HG03342 (cell line): Measurements from ENCODE around the gene GLIS1.

Experiments used
- ATAC-seq: cut with Tn5 transposase; IDR thresholded peaks from one replicate; pipeline ENCODE4 v1.9.1; 2021; ENCODE audit warnings: mild to moderate bottlenecking, moderate library complexity; ENCODE audit not compliant: unreplicated experiment

The GLIS1 gene

DNA sequence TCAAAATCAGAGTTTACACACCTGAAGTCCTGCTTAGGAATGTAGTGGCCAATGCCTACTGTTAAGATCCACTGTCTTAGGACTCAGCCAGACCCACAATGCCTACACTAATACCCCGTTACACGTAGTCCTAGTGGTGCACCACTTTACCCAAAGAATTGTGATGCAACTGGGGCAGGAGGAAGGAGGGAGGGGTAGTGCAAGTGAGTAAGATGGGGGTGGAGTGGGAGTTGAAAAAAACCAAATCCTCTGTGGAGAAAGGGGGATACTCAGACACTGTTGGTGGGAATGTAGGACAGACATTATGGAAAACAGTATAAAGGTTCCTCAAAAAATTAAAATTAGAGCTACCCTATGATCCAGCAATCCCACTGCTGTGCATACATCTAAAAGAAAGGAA is 19.5 kb downstream of the GLIS1 start:
- ATAC-seq, result no peak

DNA sequence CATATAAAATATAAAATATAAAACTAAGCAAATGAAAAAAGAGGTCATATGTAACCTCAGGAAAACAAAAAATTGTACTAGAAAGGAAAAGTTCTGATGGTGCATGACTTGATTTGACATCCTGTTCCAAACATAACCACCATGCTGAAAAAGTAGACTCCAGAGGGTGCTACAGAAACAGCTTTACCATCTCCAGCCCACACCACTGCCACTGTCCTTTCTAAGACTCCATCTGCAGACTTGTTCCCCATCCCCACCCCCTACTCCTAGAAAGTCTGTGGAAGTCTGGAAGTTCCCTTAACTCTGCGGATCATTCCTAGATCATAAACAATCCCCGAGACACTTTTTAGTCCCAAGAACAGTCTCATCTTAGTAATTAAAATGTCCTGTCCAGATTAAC is 20.5 kb downstream of the GLIS1 start:
- no peak for ATAC-seq

DNA sequence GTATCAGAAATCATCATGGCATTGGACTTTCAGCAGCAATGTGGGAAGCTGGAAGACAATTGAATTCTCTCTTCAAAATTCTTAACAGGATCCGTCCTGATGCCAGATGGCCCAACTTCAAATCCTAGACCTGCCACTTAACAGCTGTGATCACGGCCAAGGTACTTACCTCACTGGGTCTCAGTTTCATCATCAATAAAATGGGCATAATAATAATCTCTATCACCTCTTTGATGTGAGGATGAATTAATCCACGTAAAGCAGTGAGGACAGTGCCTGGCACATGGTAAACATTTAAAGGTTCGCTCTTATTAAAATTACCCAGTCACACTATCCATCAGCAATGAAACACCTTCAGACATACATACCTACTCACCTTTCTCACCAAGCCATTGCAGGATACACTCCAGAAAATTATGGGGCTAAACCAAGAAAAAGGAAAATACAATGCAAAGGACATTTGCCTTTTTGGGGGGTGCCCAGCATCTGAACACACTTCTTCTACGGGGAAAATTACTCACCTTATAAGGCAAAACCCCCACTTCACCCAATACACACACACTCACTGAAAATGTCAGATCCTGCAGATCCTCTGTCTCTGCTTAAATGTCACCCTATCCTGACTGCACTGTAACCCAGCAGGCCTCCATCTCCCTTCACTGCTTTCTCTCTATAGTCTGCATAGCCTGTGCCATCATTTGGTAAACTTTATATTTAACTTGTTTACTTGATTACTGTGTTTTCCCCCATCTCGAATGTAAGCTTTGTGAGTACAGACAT is 21.7 kb downstream of the GLIS1 start:
- no peak for ATAC-seq

DNA sequence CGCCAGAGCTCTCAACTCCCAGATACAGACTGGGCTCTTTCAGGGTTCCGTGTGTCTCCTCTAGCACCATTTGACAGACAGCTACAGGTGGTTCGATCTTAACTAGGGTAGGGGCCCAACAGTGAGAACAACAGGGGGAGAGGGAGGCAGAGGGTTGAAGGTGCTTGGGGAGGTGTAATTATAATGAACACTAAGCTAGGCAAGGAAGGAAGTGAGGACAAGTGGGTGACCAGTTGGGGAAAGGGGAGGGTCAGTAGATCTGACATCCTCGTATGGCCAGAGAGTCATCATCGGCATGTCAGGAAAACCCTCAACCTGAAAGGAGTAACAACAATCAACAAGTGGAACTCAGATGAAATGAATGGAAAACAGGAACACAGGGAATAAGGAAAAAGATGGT is 22.8 kb downstream of the GLIS1 start:
- ATAC-seq, result no peak

DNA sequence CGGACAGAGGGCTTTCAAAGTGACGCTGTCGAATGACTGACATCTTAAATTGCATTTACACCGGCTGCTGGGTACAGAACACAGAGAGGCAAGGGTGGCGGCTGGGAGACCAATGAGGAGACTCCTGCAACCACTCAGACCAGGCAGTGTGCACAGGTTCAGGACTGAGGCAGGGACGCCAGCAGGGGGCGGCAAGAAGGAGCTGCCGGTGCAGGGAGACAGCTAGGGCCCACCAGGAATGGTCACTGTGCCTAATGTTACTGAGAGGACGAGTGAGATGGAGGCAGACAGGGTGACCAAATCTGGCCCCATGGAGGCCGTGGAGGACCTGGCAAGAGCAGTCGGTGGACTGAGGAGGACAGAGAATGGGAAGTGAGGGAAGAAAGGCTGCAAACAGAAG is 23.5 kb downstream of the GLIS1 start:
- ATAC-seq, result no peak

DNA sequence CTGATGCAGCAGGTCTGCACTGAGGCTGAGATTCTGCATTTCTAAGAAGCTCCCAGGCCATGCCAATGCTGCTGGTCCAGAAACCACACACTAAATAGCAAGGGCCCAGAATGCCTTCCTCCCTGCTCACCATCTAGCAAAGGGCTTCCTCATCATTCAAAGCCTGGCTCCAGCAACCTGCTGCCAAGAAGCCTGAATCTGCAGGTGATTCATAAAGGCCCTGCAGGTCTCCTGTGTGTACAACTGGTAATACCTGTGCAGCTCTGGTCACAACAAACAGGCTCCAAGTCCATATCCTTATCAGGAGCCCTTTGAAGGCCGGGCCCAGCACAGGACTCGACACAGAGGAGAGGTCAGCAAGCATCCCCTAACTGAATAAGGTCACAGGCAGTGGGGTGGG is 26.7 kb downstream of the GLIS1 start:
- ATAC-seq, result no peak

DNA sequence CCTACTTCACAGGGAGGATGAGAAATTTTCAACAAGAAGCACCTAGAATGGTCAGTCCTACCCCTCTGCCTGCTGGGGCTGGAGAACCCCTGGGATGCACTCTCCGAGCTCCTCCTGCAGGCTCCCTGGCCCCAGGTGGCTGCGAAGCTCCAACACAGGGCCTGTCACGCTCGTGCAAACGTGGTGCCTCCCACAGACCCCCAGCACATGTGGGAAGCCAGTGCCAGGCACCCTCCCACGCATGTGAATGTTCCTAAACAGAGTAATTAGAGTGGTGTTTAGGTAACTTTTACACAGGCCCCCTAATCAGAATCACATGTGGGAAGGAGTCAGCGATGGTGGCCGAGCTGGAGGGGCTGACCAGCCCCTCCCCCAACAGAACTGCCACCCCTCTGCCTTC is 28.4 kb downstream of the GLIS1 start:
- no peak for ATAC-seq

DNA sequence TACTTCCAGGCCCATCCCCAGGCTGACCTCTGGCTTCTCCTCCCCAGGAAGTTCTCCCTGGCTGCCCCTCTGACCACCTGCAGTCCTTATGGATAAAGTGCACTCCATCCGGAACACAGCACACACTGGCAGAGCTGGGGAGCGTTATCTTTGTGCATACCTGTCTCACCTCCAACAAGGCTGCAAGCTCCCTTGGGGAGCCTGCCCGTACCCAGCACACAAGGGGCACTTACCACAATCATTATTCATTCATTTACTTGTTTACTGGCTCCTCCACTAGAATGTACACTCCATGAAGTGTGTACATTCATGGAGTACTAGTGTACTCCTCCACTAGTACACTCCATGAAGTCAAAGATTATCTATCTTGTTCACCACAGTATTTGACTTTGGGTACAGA is 30.3 kb downstream of the GLIS1 start:
- ATAC-seq, result no peak

DNA sequence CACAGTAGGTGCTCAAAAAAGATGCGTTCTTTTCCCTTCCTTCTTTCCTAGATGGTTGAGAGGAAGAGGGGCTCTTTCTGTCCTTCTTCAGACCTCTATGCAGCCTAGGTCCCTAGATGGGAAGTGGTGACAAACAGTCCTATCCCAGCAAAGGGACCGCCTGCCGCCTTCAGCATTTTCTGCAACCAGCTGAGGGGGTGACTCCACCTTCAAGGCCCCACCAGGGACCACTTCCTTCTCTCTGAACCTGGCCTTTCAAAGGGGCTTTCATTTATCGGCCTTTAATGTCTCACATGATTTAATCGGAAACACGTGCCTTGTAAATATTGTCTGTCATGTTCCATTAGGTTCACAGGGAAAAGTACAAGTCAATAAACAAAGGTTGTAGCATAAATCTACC is 32.6 kb downstream of the GLIS1 start:
- no peak for ATAC-seq

DNA sequence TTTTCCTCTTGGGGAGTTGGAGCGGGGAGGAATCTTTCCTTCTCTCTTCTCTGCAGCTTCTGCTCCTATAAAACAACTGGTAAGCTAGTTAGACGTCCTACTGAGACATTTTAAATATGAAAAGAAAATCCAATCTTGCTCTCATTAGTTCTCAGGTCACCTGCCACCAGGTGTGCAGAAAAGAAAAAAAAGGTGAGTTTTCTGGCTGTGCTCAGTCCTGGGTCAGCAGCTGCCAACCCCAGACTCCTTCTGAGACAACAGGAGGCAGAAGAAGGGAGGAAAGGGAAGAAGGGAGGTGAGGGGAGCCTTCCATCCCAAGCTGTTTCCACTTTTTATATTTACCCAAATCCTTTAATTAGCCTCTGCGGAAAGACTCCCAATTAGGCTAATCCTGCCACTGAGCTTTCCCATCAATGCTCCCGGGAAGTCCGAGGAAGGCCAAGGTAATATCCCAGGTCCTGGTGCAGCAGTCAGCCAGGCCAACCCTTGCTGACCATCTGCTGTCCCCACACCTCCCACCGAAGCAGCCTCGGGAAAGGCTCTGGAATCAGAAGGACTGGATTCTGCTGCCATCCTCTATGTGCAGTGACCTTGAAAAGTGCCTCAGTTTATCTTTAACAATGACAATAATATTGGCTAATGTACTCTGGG is 33.4 kb downstream of the GLIS1 start:
- no peak for ATAC-seq

DNA sequence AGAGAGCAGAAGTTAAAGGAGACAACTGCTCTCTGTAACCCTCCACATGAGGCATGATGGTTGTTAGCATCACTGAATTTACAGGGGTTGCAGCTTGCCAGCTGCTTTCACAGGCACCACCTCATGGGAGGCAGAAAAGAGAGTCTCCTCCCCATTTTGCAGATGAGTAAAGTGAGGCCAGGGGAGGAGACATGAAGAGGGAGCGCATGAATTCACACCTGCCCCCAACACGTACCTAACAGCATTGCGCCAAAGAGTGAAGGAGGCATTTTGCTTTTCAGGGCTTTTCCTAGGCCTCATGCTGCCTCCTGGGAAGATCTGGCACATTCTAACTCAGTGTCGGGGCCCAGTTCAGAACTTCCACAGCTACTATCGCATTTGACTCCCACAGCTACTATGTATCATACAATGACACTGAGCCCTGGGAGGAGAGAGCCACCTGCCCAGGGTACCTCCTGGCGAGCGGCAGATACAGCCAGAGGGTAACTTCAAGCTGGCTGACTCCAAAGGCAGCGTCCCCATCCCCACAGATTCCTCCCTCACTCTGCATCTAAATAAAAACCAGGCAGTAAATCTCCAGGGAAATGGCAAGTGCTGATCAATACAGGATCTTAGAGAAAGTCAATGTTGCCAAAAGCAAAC is 34.0 kb downstream of the GLIS1 start:
- ATAC-seq, result no peak

DNA sequence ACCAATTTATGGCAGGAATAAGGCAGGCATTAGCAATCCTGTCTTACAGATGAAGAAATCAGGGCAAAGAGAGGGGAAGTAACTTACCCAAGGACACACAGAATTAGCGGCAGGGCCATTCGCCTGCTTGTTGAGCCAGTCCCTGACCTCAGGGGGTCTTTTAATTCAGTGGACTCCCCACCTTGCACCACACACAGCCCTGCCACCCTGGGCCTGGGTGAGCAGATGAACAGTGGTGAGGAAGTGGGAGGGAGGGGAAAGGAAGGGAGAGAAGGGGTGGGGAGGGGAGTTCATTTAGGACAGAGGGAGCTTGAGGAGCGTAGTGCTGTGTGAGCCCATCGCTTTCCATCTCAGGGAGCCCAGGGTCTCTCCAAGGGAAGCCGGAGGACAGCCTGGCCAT is 34.7 kb downstream of the GLIS1 start:
- ATAC-seq, result no peak

DNA sequence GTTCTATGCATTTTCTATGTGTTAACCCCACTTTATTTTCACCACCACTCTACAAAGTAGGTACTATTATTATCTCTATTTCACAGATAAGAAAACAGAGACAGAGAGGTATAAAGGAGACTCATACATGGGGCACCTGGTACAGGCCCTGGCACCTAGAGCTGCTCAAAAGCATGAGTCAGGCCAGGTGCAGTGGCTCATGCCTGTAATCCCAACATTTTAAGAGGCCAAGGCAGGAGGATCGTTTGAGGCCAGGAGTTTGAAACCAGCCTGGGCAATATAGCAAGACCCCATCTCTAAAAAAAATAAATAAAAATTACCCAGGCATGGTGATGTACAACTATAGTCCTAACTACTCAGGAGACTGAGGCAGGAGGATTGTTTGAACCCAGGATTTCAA is 35.8 kb downstream of the GLIS1 start:
- no peak for ATAC-seq

DNA sequence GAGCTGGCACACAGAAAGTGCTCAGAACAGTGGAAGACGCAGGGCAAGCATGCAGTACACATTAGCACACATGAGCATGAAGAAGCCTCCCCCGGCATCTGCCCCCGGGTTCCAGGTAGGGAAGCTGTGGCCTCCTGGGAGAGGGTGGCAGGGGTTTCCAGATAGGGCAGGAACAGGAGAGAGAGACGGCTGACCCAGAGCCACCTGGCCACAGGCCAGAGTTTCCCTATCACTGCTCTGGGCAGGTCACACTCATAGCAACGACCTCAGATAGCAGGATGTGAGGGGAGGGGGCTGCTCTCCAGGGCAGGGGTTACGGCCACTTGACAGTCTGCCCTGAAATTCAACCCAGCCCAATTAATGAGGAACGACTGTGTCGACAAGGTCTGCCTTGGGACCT is 36.6 kb downstream of the GLIS1 start:
- no peak for ATAC-seq

DNA sequence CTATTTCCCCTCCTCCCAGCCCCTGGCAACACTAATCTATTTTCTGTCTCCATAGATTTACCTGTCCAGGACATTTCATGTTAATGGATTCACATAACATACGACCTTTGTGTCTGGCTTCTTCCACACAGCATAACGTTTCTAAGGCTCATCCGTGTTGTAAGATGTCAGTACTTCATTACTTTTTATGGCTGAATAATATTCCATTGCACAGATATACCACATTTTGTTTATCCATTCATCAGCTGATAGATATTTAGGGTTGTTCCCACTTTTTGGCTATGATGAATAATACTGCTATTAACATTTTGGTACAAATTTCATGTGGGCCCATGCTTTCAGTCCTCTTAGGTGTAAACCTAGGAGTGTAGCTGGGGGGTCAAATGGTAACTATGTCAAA is 38.2 kb downstream of the GLIS1 start:
- no peak for ATAC-seq

DNA sequence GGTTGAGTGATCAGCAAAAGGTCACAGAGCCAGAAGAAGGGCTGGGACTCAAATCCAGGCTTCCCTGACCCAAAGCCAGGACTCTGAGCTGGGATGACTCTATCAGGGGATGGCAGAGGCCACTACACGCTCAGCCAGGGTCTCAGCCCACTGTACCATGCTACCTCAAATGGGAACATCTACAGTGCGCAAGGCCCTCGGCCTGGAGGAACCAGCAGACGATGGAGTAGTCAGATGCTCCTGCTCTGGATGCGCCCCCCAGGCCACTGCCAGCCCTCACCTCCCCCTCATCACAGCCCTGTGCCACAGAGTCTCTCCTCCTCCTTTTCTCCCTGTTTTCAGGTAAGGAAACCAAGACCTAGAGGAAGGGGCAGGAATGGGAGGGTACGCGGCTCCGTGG is 39.0 kb downstream of the GLIS1 start:
- ATAC-seq, result no peak

DNA sequence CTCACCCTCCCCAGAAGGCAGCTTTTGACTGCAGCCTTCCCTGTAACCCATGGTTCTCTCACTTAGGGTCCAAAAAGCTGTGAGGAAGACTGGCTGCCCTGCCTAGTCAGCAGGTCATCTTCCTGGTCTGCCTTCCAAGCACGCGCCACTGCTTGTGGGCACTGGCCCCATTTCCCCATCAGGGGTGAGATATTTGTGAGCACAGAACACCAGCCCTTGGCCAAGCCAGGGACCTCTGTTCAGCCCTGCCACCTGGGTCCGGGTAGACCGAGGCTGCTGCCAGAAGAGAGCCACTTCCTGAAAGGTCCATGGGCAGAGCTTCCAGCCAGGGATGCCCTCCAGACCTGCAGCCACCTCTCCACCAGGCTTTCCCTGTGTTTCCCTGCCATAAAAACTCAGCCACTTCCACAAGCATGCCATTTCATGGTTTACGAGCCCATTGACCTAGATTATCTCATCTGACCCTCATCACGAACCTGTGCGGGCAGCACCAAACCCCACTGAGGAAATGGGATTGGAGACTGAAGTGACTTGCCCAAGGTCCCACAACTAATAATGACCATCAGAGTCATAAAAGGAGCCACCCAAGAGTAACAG is 40.5 kb downstream of the GLIS1 start:
- no peak for ATAC-seq

DNA sequence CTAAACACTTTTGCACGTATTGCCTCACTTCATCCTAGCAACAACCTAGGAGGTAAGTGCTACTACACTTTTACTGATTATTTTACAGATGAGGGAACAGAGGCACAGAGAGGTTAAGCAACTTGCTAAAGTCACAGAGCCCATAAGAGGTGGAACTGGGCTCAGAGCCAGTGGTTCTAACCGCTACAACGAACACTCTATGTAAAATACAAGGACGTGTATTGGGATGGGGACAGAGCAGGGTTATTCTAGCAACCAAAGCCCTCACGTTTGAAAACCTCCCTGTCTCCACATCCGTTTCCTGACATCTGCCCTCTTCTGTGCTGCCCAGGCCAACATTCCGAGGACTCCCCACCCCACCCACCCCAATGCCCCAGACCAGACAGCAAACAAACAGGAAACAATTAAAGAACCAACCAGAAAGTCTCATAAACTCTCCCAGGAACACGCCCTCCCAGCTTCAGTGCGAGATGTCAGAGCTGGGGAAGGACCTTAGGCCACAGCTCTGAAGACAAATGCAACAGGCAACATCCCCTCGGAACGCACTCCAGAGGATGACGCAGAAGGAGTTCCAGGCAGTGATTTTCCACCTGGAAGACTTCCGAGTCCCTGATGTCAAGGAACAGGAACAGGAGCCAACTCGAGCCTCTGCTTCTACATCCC is 41.1 kb downstream of the GLIS1 start:
- no peak for ATAC-seq

DNA sequence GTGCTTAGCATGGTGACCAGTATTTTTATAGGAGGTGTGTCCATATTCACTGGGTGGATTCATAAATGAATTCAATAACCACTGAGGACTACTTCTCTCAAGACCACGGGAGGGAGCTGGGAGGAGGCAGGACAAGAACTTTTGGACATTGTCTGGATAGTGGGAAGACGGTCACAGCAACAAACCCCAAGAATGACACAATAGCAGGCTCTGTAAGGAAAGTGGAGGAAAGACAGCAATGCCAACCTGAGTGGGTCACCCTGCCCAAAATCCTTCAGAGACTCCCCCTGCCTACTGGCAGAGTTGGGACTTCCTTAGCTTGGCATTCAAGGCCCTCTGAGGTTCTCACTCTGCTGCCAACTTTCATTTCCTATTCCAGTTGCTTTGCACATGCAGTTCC is 42.0 kb downstream of the GLIS1 start:
- ATAC-seq, result no peak

DNA sequence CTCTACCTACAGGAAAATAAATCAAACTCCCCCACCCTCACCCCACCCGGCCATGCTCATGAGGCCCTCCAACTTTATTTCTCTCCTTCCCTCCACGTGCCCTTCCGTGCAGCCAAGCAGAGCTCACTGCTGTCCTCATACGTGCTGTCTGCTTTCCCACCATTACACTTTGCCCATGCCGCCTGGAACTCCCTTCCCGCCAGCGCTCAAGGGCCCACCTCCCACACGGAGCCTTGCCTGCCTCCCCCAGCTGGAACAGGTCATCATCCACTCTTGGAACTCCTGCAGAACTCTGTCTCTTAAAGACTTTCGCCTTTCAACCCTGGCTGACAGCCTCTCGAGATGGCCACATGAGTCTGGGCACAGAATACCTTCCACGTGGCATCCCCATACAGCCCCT is 42.4 kb downstream of the GLIS1 start:
- ATAC-seq, result no peak

DNA sequence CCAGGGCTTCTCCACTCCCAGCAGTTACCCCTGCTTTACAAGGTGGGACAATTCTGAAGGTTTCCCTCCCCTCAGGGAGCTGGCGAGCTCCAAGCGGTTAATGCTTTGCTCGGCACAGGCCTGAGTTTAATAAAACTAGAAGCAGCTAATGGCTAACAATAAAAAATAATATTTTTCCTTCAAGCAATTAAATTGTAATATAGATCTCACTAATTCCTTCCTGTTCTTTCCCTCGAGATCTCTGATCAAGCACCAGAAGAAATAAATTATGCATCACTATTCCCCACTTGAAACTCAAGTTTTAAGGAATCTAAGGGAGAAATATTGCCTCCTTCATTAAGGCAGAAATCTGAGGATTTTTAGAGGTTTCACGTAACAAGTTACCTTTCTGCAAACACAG is 42.9 kb downstream of the GLIS1 start:
- no peak for ATAC-seq
